SH-SY5Y (cell line): ENCODE data around the gene FKBP4.

ENCODE experiments used
- GATA2 ChIP-seq: IDR thresholded peaks from 2 replicates; pipeline ENCODE4 v1.6.1; 2011; ENCODE audit warnings: mild to moderate bottlenecking, low read depth, low read length
- GATA3 ChIP-seq: IDR thresholded peaks from 2 replicates; pipeline ENCODE4 v1.6.1; 2011; ENCODE audit warnings: low read depth, mild to moderate bottlenecking, low read length, moderate library complexity

The FKBP4 gene

GRCh38 chr12:2794736-2795289 lies at the start of gene FKBP4:
TSS of gene FKBP4 (plus strand) at chr12:2794970. CDS start at chr12:2795140, 170 bp downstream.
- TF ChIP-seq GATA2: no peak
- TF ChIP-seq GATA3: no peak

- TF ChIP-seq GATA3 (no peak), GATA2 (no peak)
Measured at GRCh38 chr12:2745655-2746054, 49.1 kb upstream of the FKBP4 start.

GRCh38 chr12:2749580-2749979 lies 45.2 kb upstream of the FKBP4 start:
- TF ChIP-seq GATA3: no peak
- no peak for TF ChIP-seq GATA2

- no peak for TF ChIP-seq GATA2
- TF ChIP-seq GATA3: no peak
Measured at GRCh38 chr12:2750185-2750584, 44.6 kb upstream of the FKBP4 start.

- TF ChIP-seq GATA2 (no peak), GATA3 (no peak)
Measured at GRCh38 chr12:2751230-2751629, 43.5 kb upstream of the FKBP4 start.

GRCh38 chr12:2751686-2752085 lies 43.1 kb upstream of the FKBP4 start:
- TF ChIP-seq GATA3: no peak
- no peak for TF ChIP-seq GATA2

GRCh38 chr12:2752676-2753371 lies 41.9 kb upstream of the FKBP4 start:
- TF ChIP-seq GATA3 (no peak), GATA2 (no peak)

GRCh38 chr12:2753536-2753935 lies 41.2 kb upstream of the FKBP4 start:
- TF ChIP-seq GATA2: no peak

GRCh38 chr12:2754208-2754607 lies 40.6 kb upstream of the FKBP4 start:
- peak; percentile 74 for TF ChIP-seq GATA3
- TF ChIP-seq GATA2: peak; percentile 73

- TF ChIP-seq GATA2 (no peak), GATA3 (no peak)
Measured at GRCh38 chr12:2756756-2757155, 38.0 kb upstream of the FKBP4 start.

- TF ChIP-seq GATA2: no peak
- no peak for TF ChIP-seq GATA3
Measured at GRCh38 chr12:2759733-2760132, 35.0 kb upstream of the FKBP4 start.

- no peak for TF ChIP-seq GATA3
- TF ChIP-seq GATA2: no peak
Measured at GRCh38 chr12:2764398-2764797, 30.4 kb upstream of the FKBP4 start.

- TF ChIP-seq GATA2 (no peak), GATA3 (no peak)
Measured at GRCh38 chr12:2765052-2765451, 29.7 kb upstream of the FKBP4 start.

GRCh38 chr12:2765608-2766007 lies 29.2 kb upstream of the FKBP4 start:
- no peak for TF ChIP-seq GATA2
- no peak for TF ChIP-seq GATA3

GRCh38 chr12:2768224-2768961 lies 26.4 kb upstream of the FKBP4 start:
- TF ChIP-seq GATA2: no peak
- TF ChIP-seq GATA3: no peak
